Activated T-helper 1 cell treated with Interleukin-2 at 50 U/mL for 16 hours (primary cell): ENCODE measurements around the gene ADGRF5.

ENCODE experiments used
- DNase-seq: peaks from one replicate; pipeline ENCODE4 v3.0.0-alpha.2; 2020; ENCODE audit warnings: low read depth

Gene ADGRF5

GRCh38 chr6:46828939-46829338, 92.8 kb downstream of the ADGRF5 start:
- no peak for DNase-seq

- no peak for DNase-seq
Measured at GRCh38 chr6:46821458-46821881, 100.3 kb downstream of the ADGRF5 start.

- no peak for DNase-seq
Measured at GRCh38 chr6:46819561-46819960, 102.2 kb downstream of the ADGRF5 start.

- no peak for DNase-seq
Measured at GRCh38 chr6:46816626-46817025, 105.1 kb downstream of the ADGRF5 start.

- DNase-seq = no peak
Measured at GRCh38 chr6:46815130-46815529, 106.6 kb downstream of the ADGRF5 start.

GRCh38 chr6:46808806-46809205, 112.9 kb downstream of the ADGRF5 start:
- no peak for DNase-seq
